ENCODE data around the gene TMEM80. TPM values are rescaled to one million over a fixed set of nuclear protein-coding genes. Genes with fewer than 3 reads are reported as not detected.
"Not testable (repeated sequence)": the region's sequence is repeated elsewhere in the genome, so short reads cannot be mapped to it uniquely, and the experiment has no call there.

TMEM80 gene
- 10 to 100 TPM; 46.0 to 49.2 TPM for total RNA-seq
- 10 to 100 TPM; 22.2 to 44.6 (median 32.4) TPM for polyA plus RNA-seq
- total RNA-seq, result 6.6 to 30.6 (median 14.6) reads per million in 6 experiments

DNA sequence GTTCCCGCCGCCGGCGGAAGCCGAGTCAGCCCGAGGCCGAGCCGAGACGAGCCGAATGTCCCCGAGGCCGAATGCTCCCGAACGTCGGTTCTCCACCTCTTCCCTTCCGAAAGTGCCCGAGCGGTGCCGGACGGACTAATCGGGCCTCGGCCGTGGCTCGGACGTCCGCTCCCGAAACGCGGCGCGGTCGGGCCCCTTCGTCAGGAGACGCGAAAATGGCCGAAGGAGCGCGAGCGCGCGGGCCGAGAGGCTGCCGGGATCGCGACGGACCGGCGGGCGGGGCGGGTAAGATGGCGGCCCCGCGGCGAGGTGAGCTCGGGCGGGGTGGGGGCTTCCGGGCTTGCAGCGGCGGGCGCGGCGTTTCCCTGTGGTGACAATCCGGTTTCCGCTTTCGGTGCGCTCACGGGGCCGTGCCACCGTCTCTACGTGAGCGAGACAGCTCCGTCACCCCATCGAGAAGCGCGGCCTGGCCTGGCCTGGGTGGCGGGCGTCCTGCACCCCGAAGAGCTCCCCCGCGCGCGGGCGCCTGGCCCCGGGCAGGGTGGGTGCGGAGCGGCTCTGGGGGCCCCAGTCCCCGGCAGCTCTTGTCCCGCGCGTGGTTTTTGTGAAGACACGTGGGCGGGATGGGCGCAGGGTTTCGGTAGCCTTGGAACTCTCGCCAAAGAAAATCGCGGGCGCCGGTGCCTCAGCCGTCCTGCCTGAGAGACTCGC is at the start of gene TMEM80:
TMEM80 (plus strand) TSS at position 279 of the 711 bp plus-strand sequence; CDS start at position 291, 12 bp downstream.
- Mint-ChIP-seq H3K27me3 (no peaks in the 10 kb centered on the region), H3K27ac (peak within 1 kb of the TSS; percentile 89 to 98 (median 95)), H3K36me3 (peaks cover 0 to 14% (median 5%) of the 10 kb centered on the region in 3 donors), H3K9me3 (no peaks in the 10 kb centered on the region), H3K4me3 (peak within 1 kb of the TSS; percentile 83 to 93 (median 86)), H3K4me1 (peaks cover 30 to 61% (median 50%) of the 10 kb centered on the region in 4 donors)
- peak in 9 of 10 donors; percentile 90 to 99 (median 97) for DNase-seq
- POLR2A ChIA-PET, result interaction anchor here (0.7 to 8.7 kb wide), 25 partner anchors 10 to 488 kb away, joined by 3 to 109 read pairs (median 4); partner anchors contain the start of genes BET1L, EPS8L2, IRF7 and PHRF1
- ATAC-seq, result peak; percentile 63 to 67

DNA sequence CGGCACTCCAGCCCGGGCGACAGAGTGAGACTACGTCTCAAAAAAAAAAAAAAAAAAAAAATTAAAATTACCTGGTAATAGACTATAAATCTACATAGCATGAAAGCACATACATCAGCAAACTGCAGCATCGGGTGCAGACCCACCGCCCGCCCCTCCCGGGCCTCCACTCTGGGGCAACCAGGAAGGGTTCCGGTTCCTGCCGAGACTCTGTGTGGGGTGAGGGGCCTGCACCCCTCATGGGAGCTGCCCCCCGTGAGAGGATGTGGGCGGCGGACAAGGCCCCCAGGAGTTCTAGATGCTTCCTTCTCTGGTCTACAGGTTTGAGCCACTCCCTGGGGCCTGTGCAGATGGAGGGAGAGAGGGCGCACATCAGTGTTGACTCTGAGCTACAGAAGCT is 49.4 kb upstream of the TMEM80 start:
- peaks cover 0 to 34% (median 2%) of the 10 kb centered on the region in 3 donors for H3K36me3 Mint-ChIP-seq
- peaks cover 0 to 4% (median 3%) of the 10 kb centered on the region in 4 donors for H3K4me1 Mint-ChIP-seq
- no peaks in the 10 kb centered on the region for H3K27me3 Mint-ChIP-seq
- ATAC-seq (no peak), DNase-seq (no peak)
- no peaks in the 10 kb centered on the region for H3K9me3 Mint-ChIP-seq
- peak overlapping the region in 1 of 10 donors; percentile 8 for H3K4me3 Mint-ChIP-seq
- POLR2A ChIA-PET, result no interaction called here
- no peak overlapping the region for H3K27ac Mint-ChIP-seq

DNA sequence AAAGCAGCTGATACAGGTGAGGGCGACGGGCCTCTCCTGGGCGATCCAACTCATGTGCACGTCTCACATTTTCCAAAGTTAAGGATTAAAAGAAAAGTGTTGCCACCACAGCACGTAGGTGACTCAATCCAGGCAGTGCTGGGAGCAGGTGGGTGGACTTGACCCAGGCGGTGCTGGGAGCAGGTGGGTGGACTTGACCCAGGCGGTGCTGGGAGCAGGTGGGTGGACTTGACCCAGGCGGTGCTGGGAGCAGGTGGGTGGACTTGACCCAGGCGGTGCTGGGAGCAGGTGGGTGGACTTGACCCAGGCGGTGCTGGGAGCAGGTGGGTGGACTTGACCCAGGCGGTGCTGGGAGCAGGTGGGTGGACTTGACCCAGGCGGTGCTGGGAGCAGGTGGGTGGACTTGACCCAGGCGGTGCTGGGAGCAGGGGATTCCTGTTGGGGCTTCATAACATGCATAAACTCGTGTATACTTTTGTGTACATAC is 47.9 kb upstream of the TMEM80 start:
- Mint-ChIP-seq H3K36me3 (peaks cover 0 to 49% (median 5%) of the 10 kb centered on the region in 3 donors), H3K27ac (peak overlapping the region in 1 of 10 donors; percentile 44)
- not testable (repeated sequence) for H3K4me3 Mint-ChIP-seq, H3K9me3 Mint-ChIP-seq, DNase-seq, H3K27me3 Mint-ChIP-seq, H3K4me1 Mint-ChIP-seq, ATAC-seq
- POLR2A ChIA-PET, result interaction anchor here (0.7 kb wide), 1 partner anchor 13 kb away, joined by 3 read pairs; no protein-coding TSS in a partner anchor

- Mint-ChIP-seq H3K27me3 (no peaks in the 10 kb centered on the region), H3K27ac (no peak overlapping the region), H3K4me3 (no peak overlapping the region), H3K9me3 (no peaks in the 10 kb centered on the region), H3K4me1 (peaks cover 0 to 2% (median 2%) of the 10 kb centered on the region in 4 donors), H3K36me3 (peaks cover 0 to 59% (median 5%) of the 10 kb centered on the region in 3 donors)
- no peak for ATAC-seq
- DNase-seq, result no peak
- POLR2A ChIA-PET, result no interaction called here
Measured at GRCh38 chr11:650482-650881, 45.1 kb upstream of the TMEM80 start.

DNA sequence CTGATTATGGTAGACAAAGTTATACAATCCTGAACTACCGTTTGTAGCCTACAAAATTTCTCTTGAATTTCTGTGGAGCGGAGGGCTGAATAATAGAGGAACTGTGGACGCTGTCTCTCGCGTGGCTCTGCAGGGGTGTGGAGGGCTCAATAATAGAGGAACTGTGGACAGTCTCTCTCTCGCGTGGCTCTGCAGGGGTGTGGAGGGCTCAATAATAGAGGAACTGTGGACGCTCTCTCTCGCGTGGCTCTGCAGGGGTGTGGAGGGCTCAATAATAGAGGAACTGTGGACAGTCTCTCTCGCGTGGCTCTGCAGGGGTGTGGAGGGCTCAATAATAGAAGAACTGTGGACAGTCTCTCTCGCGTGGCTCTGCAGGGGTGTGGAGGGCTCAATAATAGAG is 42.5 kb upstream of the TMEM80 start:
- DNase-seq, H3K27ac Mint-ChIP-seq, H3K9me3 Mint-ChIP-seq, H3K4me3 Mint-ChIP-seq, ATAC-seq, H3K27me3 Mint-ChIP-seq, H3K4me1 Mint-ChIP-seq: not testable (repeated sequence)
- H3K36me3 Mint-ChIP-seq, result peaks cover 0 to 66% (median 5%) of the 10 kb centered on the region in 3 donors
- POLR2A ChIA-PET, result interaction anchor here (0.7 kb wide), 1 partner anchor 29 kb away, joined by 4 read pairs; no protein-coding TSS in a partner anchor

DNA sequence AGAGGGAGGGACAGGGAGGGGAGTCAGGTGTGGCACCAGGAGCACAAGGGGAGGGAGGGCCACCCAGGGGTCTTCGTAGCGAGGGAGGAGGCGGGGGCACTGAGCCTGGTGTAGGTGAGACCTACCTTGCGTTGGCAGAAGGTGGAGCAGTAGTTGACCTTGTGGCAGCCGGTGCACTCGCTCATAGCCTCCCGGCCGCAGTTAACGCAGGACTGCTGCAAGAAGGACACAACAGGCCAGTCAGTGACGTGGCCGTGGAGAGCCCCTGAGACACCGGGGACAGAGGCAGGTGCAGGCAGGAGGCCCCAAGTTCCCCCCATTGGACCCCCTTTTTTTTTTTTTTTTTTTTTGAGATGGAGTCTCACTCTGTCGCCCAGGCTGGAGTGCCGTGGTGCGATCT is 41.8 kb upstream of the TMEM80 start:
- Mint-ChIP-seq H3K27ac (no peak overlapping the region), H3K36me3 (peaks cover 0 to 69% (median 5%) of the 10 kb centered on the region in 3 donors), H3K4me1 (no peaks in the 10 kb centered on the region), H3K9me3 (no peaks in the 10 kb centered on the region), H3K27me3 (no peaks in the 10 kb centered on the region), H3K4me3 (no peak overlapping the region)
- DNase-seq, result no peak
- ATAC-seq, result no peak
- POLR2A ChIA-PET, result no interaction called here

GRCh38 chr11:654444-654843 is 41.2 kb upstream of the TMEM80 start:
- peaks cover 0 to 72% (median 7%) of the 10 kb centered on the region in 3 donors for H3K36me3 Mint-ChIP-seq
- ATAC-seq, H3K27me3 Mint-ChIP-seq, POLR2A ChIA-PET, DNase-seq, H3K9me3 Mint-ChIP-seq, H3K27ac Mint-ChIP-seq, H3K4me1 Mint-ChIP-seq, H3K4me3 Mint-ChIP-seq: not testable (repeated sequence)

- no peak for DNase-seq
- ATAC-seq, result no peak
- Mint-ChIP-seq H3K36me3 (peaks cover 0 to 68% (median 8%) of the 10 kb centered on the region in 3 donors), H3K9me3 (no peaks in the 10 kb centered on the region), H3K4me3 (no peak overlapping the region), H3K27ac (no peak overlapping the region), H3K4me1 (no peaks in the 10 kb centered on the region), H3K27me3 (no peaks in the 10 kb centered on the region)
- POLR2A ChIA-PET, result interaction anchor here (0.6 kb wide), 1 partner anchor 65 kb away, joined by 3 read pairs; no protein-coding TSS in a partner anchor
Measured at GRCh38 chr11:655036-655726, 40.4 kb upstream of the TMEM80 start.

- no peak for ATAC-seq
- no peak for DNase-seq
- no peak overlapping the region for H3K4me3 Mint-ChIP-seq
- no peaks in the 10 kb centered on the region for H3K27me3 Mint-ChIP-seq
- H3K4me1 Mint-ChIP-seq, result no peaks in the 10 kb centered on the region
- POLR2A ChIA-PET, result no interaction called here
- H3K36me3 Mint-ChIP-seq, result peaks cover 0 to 60% (median 7%) of the 10 kb centered on the region in 3 donors
- H3K27ac Mint-ChIP-seq, result no peak overlapping the region
- H3K9me3 Mint-ChIP-seq, result no peaks in the 10 kb centered on the region
Measured at GRCh38 chr11:656426-656825, 39.2 kb upstream of the TMEM80 start.

DNA sequence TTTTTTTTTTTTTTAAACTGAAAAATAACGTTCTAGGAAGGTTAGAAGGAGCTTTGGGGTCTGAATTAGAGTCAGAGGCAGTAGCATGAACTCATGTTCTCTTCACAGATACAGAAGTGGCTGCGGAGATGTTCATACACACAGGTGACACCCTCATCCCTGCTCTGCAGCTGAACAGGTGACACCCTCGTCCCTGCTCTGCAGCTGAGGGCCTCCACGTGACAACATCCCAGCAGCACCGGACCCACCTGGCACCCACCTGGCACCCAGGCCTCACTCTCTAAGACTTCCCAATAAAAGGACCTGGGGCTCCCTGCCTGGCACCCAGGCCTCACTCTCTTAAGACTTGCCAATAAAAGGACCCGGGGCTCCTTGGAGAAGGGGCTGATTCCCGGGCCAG is 38.8 kb upstream of the TMEM80 start:
- ATAC-seq, result no peak
- Mint-ChIP-seq H3K27ac (no peak overlapping the region), H3K36me3 (peaks cover 0 to 59% (median 5%) of the 10 kb centered on the region in 3 donors), H3K4me3 (no peak overlapping the region), H3K9me3 (no peaks in the 10 kb centered on the region), H3K27me3 (no peaks in the 10 kb centered on the region), H3K4me1 (no peaks in the 10 kb centered on the region)
- no peak for DNase-seq
- POLR2A ChIA-PET, result no interaction called here

DNA sequence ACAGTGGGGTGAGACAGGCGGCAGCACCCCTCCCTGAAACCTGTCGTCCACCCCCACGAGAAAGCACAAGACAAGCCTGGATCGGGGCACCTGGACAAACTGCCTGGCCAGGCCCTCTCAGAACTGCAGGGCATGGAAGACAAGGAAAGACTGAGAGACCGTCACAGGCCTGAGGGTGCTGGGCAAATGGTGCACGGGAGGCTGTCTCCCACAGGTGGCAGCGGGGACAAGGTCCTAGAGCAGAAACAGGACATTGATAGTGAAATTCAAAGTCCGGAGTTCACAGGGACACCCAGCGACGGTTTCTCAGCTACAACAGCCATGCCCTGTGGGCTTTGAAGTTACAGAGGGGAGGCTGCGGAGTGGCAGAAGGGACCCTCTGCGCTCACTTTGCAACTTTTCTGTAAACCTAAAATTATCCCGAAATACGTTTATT is 37.9 kb upstream of the TMEM80 start:
- H3K27ac Mint-ChIP-seq, result peak overlapping the region in 1 of 10 donors; percentile 67
- H3K4me1 Mint-ChIP-seq, result peaks cover 0 to 3% (median under 1%) of the 10 kb centered on the region in 4 donors
- DNase-seq (no peak), ATAC-seq (no peak)
- H3K4me3 Mint-ChIP-seq, result no peak overlapping the region
- POLR2A ChIA-PET, result no interaction called here
- peaks cover 0 to 56% (median 3%) of the 10 kb centered on the region in 3 donors for H3K36me3 Mint-ChIP-seq
- H3K9me3 Mint-ChIP-seq, result no peaks in the 10 kb centered on the region
- H3K27me3 Mint-ChIP-seq, result no peaks in the 10 kb centered on the region

DNA sequence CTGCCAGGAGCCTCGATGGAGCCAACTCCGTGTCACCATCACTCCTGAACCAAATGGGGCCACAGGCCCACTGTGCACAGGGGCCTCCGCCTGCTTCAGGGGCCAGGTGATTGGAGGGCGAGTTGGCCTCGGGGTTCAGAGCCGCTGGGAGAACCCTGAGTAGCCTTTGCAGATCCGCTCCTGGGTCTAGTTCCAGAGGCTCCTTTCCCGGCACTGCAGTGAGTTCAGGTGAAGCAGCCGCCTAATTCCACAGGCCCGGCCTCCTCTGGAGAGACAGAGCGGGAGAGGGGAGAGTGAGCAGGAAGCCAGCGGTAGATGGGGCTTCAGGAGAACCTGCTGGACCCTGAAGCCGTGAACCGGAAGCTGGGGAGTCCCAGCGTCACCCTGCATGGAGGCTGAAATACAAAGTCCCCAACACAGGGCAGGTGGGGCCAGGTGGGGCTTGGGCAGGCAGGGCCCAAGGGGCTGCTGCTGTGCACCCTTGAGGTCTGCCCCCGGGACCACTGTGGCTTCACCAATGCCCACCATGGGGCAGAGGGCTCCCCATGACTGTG is 36.0 kb upstream of the TMEM80 start:
- no peak overlapping the region for H3K27ac Mint-ChIP-seq
- DNase-seq (no peak), ATAC-seq (no peak)
- no peaks in the 10 kb centered on the region for H3K27me3 Mint-ChIP-seq
- H3K9me3 Mint-ChIP-seq, result no peaks in the 10 kb centered on the region
- no peak overlapping the region for H3K4me3 Mint-ChIP-seq
- POLR2A ChIA-PET, result no interaction called here
- peaks cover 0 to 5% (median 1%) of the 10 kb centered on the region in 4 donors for H3K4me1 Mint-ChIP-seq
- peaks cover 0 to 53% (median 3%) of the 10 kb centered on the region in 3 donors for H3K36me3 Mint-ChIP-seq

Data from naive thymus-derived CD8-positive, alpha-beta T cell (primary cell).